NT2/D1 (cell line): Measurements from ENCODE around the gene UBE2L6.

ENCODE experiments used
- DNase-seq: peaks from one replicate; pipeline ENCODE4 v3.0.0-alpha.2; 2011; ENCODE audit warnings: low read depth, low spot score
- H3K27me3 ChIP-seq: 2 replicates; pipeline ENCODE4 v1.6.0; 2011; ENCODE audit warnings: mild to moderate bottlenecking; ENCODE audit not compliant: insufficient read length, insufficient read depth
- H3K36me3 ChIP-seq: 2 replicates; pipeline ENCODE4 v1.6.1; 2011; ENCODE audit warnings: mild to moderate bottlenecking, low read length, mixed read lengths; ENCODE audit not compliant: insufficient read depth, insufficient read length
- H3K4me1 ChIP-seq: 2 replicates; pipeline ENCODE4 v1.5.1; 2011; ENCODE audit not compliant: insufficient read depth, insufficient read length
- H3K4me3 ChIP-seq: 2 replicates; pipeline ENCODE4 v1.5.1; 2011; ENCODE audit warnings: low read depth; ENCODE audit not compliant: insufficient read length
- H3K9ac ChIP-seq: 2 replicates; pipeline ENCODE4 v1.6.0; 2011; ENCODE audit warnings: low read depth; ENCODE audit not compliant: insufficient read length
- H3K9me3 ChIP-seq: 2 replicates; pipeline ENCODE4 v1.5.1; 2011; ENCODE audit warnings: mild to moderate bottlenecking, low read length; ENCODE audit not compliant: insufficient read depth
- SUZ12 ChIP-seq: IDR thresholded peaks from 2 replicates; pipeline ENCODE4 v1.6.1; 2011; ENCODE audit not compliant: insufficient read length, insufficient read depth; ENCODE audit errors: extremely low read depth
- YY1 ChIP-seq: IDR thresholded peaks from 2 replicates; pipeline ENCODE4 v1.6.1; 2011; ENCODE audit not compliant: insufficient read length, insufficient read depth
- ZNF274 ChIP-seq: IDR thresholded peaks from 2 replicates; pipeline ENCODE4 v1.6.1; 2011; ENCODE audit warnings: mild to moderate bottlenecking, low read depth, low read length

UBE2L6 gene

DNA sequence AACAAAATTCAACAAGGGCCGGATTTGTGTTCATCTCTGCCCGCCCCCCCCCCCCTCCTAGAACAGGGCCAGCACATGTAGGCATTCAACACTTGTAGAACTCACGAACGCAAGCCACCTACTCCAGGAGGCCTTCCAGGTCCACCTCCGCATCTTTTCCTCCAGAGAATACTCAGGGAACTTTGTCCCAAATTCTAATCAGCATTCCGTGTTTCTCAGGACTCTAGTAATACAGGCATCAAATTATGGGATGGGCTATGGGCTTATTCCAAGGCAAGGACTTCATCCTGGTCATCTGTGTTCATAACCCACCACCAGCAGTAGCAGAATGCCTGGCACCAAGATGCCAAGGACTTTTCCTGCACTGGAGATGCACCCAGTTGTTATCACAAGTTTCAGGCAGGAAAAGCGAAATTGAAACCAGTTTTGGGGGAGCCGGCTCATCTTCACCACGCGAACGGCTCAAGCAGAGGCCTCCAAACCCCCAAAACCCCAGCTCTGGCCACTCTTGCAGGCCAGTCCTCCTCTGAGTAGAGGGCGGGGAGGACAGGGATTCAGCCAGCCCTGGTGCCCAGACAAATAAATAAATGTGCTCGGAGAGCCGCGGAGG is 462 bp downstream of the UBE2L6 start:
- DNase-seq = no peak
- TF ChIP-seq SUZ12 = no peak
- TF ChIP-seq YY1 = no peak
- no peak for TF ChIP-seq ZNF274
- peaks cover 12% of the 10 kb centered on the region for H3K27me3 ChIP-seq
- peaks cover 13% of the 10 kb centered on the region for H3K4me1 ChIP-seq
- peak overlapping the region; percentile 81 for H3K4me3 ChIP-seq
- no peaks in the 10 kb centered on the region for H3K9me3 ChIP-seq
- H3K9ac ChIP-seq = peak overlapping the region; percentile 62
- no peaks in the 10 kb centered on the region for H3K36me3 ChIP-seq

DNA sequence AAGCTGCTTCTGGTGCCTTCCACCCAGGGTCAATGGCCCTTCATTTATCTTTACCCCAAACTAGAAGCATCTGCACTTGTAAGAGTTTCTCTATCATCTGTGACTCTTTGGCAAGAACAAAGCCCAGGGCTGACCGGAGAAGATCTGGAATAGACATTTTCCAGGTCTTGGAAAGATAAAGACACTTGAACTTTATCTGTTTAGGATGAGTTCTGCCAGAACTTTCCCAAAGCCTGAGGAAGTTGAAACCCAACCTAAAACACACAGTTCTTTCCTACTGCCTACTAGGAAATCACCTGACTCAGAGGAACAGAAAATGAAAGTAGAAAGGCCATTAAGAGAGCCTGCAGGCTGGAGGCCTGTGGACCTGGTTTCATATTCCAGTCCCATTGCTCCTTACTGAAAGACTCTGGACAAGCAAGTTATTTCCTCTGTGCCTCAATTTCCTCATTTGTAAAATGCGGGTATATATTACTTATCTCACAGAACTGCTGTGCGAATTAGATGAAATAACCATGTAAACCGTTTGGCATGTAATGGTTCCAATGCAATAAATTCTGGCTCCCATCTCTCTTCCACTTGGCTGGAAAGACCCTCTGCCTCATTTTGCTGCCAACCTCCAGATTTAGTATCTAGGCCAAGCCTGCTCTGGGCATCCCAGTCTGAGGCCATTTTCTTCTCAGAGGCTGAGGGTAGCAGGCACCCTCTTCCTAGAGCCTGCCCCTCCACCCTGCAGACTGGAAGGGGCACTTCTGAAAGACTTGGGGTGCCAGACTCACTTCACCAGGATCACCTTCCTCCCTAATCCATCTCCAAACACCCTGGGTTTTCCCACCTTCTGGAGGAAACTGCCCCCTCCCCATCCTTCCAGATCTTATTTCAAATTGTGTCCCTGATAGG is 1.2 kb downstream of the UBE2L6 start:
- Histone ChIP-seq H3K36me3 (no peaks in the 10 kb centered on the region), H3K27me3 (peaks cover 12% of the 10 kb centered on the region), H3K4me1 (peaks cover 14% of the 10 kb centered on the region), H3K4me3 (no peak overlapping the region), H3K9me3 (no peaks in the 10 kb centered on the region), H3K9ac (peak overlapping the region; percentile 13)
- TF ChIP-seq SUZ12 (no peak), YY1 (no peak), ZNF274 (no peak)
- DNase-seq = no peak

DNA sequence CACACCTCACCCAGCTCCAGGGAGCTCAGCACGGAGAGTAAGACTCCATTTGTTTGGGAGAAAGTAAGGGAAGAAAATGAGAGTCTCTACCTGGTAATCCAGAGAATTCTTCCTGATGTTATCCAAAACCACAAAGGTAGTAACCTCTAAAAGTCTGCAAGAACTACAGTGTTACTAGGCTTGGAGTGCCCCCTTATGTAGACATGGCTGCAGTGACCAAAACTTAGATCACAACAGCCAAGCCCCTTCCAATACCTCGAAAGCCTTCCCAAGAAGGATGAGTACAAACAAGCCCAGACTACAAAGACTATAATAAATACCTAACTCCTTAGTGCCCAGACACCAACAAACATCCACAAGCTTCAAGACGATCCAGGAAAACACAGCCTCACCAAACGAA is 4.9 kb downstream of the UBE2L6 start:
- Histone ChIP-seq H3K9ac (peak overlapping the region; percentile 23), H3K4me1 (peaks cover 8% of the 10 kb centered on the region), H3K27me3 (peaks cover 12% of the 10 kb centered on the region), H3K4me3 (no peak overlapping the region), H3K36me3 (no peaks in the 10 kb centered on the region), H3K9me3 (no peaks in the 10 kb centered on the region)
- TF ChIP-seq SUZ12 (no peak), ZNF274 (no peak), YY1 (no peak)
- no peak for DNase-seq

DNA sequence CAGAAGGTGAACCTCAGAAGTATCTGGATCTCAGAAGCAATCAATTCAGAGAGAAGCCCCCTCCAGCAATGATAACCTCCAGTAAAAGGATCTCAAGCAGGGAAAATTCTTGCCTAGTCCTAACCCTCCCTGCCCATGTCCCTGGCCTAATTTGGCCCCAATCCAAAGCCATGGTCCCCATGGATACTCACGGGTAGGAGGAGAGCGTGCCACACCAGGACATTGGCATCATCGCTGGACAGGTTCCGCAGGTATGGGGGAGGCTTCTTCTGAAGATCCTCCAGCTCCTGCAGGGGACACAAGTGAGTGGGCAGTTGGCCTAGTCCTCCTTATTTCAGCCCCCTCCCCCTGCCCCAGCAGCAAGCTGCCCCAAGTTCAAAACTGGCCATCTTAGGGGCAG is 7.3 kb downstream of the UBE2L6 start:
- peaks cover 11% of the 10 kb centered on the region for H3K4me1 ChIP-seq
- no peak for DNase-seq
- no peak for TF ChIP-seq YY1
- TF ChIP-seq SUZ12 = no peak
- TF ChIP-seq ZNF274 = no peak
- H3K9me3 ChIP-seq = no peaks in the 10 kb centered on the region
- no peaks in the 10 kb centered on the region for H3K36me3 ChIP-seq
- H3K4me3 ChIP-seq = no peak overlapping the region
- no peak overlapping the region for H3K9ac ChIP-seq
- H3K27me3 ChIP-seq = no peaks in the 10 kb centered on the region

DNA sequence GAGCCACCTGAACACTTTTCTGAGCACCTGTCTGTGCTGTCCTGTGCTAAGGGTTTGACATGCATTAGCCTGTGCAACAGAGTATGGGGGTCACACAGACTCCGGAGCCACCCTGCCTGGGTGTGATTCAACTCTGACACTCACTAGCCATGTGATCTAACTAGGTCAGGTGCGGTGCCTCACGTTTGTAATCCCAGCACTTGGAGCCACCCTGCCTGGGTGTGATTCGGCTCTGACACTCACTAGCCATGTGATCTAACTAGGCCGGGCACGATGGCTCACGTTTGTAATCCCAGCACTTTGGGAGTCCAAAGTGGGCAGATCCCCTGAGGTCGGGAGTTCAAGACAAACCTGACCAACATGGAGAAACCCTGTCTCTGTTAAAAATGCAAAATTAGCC is 11.4 kb downstream of the UBE2L6 start:
- Histone ChIP-seq H3K27me3 (no peaks in the 10 kb centered on the region), H3K36me3 (peaks cover 3% of the 10 kb centered on the region), H3K4me3 (no peak overlapping the region), H3K4me1 (peaks cover 5% of the 10 kb centered on the region), H3K9me3 (no peaks in the 10 kb centered on the region), H3K9ac (no peak overlapping the region)
- TF ChIP-seq YY1 = no peak
- no peak for TF ChIP-seq SUZ12
- no peak for TF ChIP-seq ZNF274
- DNase-seq = no peak

DNA sequence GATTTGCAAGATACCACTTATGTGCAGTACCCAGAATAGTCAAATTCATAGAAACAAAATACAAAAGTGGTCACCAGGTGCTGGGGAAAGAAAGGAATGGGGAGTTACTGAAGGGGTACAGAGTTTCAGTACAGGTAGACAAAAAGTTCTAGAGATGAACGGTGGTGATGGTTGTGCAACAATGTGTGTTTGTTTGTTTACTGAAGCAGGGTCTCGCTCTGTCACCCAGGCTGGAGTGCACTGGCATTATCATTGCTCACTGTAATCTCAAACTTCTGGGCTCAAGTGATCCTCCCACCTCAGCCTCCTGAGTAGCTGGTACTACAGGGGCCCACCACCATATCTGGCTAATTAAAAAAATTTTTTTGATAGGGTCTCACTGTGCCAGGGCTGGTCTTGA is 12.1 kb downstream of the UBE2L6 start:
- TF ChIP-seq ZNF274 = no peak
- no peak for TF ChIP-seq YY1
- TF ChIP-seq SUZ12 = no peak
- H3K36me3 ChIP-seq = peaks cover 3% of the 10 kb centered on the region
- no peak for DNase-seq

DNA sequence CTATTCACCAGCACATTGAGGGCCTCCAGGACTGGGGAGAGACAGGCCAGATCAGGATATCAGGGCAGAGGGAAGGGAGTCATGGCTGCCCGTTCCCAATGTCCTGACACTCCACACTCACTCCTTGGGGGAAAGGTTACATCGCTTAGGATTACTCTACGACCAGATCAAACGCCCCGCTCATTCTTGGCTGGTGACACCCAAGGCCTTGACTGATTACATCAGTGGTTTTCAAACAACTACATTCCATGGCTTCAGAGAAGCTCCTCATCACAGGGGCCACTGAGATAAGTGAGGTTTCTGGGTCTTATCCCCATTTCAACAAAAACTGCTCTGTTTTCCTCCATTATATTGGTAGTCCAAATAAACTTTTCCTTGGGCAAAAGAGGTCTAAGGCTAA is 15.0 kb downstream of the UBE2L6 start:
- Histone ChIP-seq H3K4me1 (peaks cover 8% of the 10 kb centered on the region), H3K9ac (no peak overlapping the region), H3K9me3 (no peaks in the 10 kb centered on the region), H3K27me3 (no peaks in the 10 kb centered on the region), H3K4me3 (no peak overlapping the region), H3K36me3 (peaks cover 3% of the 10 kb centered on the region)
- no peak for DNase-seq
- TF ChIP-seq ZNF274 (no peak), SUZ12 (no peak), YY1 (no peak)

More for the DNA sequence above, 12.1 kb downstream of the UBE2L6 start:
- Histone ChIP-seq H3K4me3 (no peak overlapping the region), H3K9me3 (no peaks in the 10 kb centered on the region), H3K9ac (no peak overlapping the region), H3K27me3 (no peaks in the 10 kb centered on the region), H3K4me1 (peaks cover 5% of the 10 kb centered on the region)
